Mesenteric fat pad (tissue), 1 donor: ENCODE data around the gene SMOC2. TPM values are rescaled to one million over a fixed set of nuclear protein-coding genes. Genes with fewer than 3 reads are reported as not detected.

Source experiments
- DNase-seq: peaks from one replicate; pipeline ENCODE4 v3.0.0-alpha.2; 2020; ENCODE audit warnings: low spot score
- long read RNA-seq: library from polyadenylated mRNA; unstranded; transcript quantifications from one replicate; pipeline ENCODE4 v2.0.0, GENCODE V29; 2020
- total RNA-seq: library from RNA; stranded (reverse); fragmentation: NEBNext Ultra II Directional; extraction: Animal tissue kit (Norgen Biotek cat#: 25700); gene quantifications from one replicate; pipeline ENCODE4 v1.2.1, GENCODE V29; 2021
- donor health status: DM: yes; HTN: yes; CAD: no.

Gene SMOC2
- total RNA-seq: 46.3 TPM
- long read RNA-seq, transcript SMOC2-202 (13 exons, 3,117 nt): major isoform, 73 of 124 reads
- long read RNA-seq, partial matches to known transcripts: 37 of 124 reads
- long read RNA-seq, other reads (novel, unspliced or antisense): 11 of 124 reads

GRCh38 chr6:168440520-168441433, at the start of gene SMOC2:
TSS of gene SMOC2 (plus strand) at chr6:168441184. CDS start at chr6:168441371, 187 bp downstream.
- no peak for DNase-seq

- no peak for DNase-seq
Measured at GRCh38 chr6:168393126-168393870, 47.7 kb upstream of the SMOC2 start.

GRCh38 chr6:168394606-168395005, 46.4 kb upstream of the SMOC2 start:
- no peak for DNase-seq

GRCh38 chr6:168395983-168396382, 45.0 kb upstream of the SMOC2 start:
- DNase-seq: no peak

- DNase-seq: no peak
Measured at GRCh38 chr6:168396561-168396960, 44.4 kb upstream of the SMOC2 start.

- no peak for DNase-seq
Measured at GRCh38 chr6:168397012-168397411, 44.0 kb upstream of the SMOC2 start.

- DNase-seq: no peak
Measured at GRCh38 chr6:168400037-168400436, 40.9 kb upstream of the SMOC2 start.

GRCh38 chr6:168403370-168404005, 37.5 kb upstream of the SMOC2 start:
- peak; percentile 65 for DNase-seq

- peak; percentile 62 for DNase-seq
Measured at GRCh38 chr6:168404560-168404959, 36.4 kb upstream of the SMOC2 start.

GRCh38 chr6:168407842-168408241, 33.1 kb upstream of the SMOC2 start:
- no peak for DNase-seq

- peak; percentile 35 for DNase-seq
Measured at GRCh38 chr6:168408504-168409136, 32.4 kb upstream of the SMOC2 start.

GRCh38 chr6:168410035-168410434, 30.9 kb upstream of the SMOC2 start:
- peak; percentile 81 for DNase-seq

GRCh38 chr6:168410554-168411011, 30.4 kb upstream of the SMOC2 start:
- DNase-seq: peak; percentile 88

GRCh38 chr6:168411130-168411529, 29.9 kb upstream of the SMOC2 start:
- peak; percentile 72 for DNase-seq

- DNase-seq: no peak
Measured at GRCh38 chr6:168411793-168412192, 29.2 kb upstream of the SMOC2 start.

GRCh38 chr6:168412456-168412855, 28.5 kb upstream of the SMOC2 start:
- peak; percentile 86 for DNase-seq

GRCh38 chr6:168413018-168413720, 27.8 kb upstream of the SMOC2 start:
- DNase-seq: peak; percentile 72

GRCh38 chr6:168413856-168414255, 27.1 kb upstream of the SMOC2 start:
- DNase-seq: no peak

GRCh38 chr6:168414336-168415097, 26.5 kb upstream of the SMOC2 start:
- DNase-seq: no peak
